ENCODE results near the gene NDE1.

GRCh38 chr16:15735610-15736009 lies 85.6 kb downstream of the NDE1 start:
- TF ChIP-seq CTCF (IDR thresholded peaks at IDR 0.05; ENCODE audit: low read depth, low read length) (no peak), POLR2A (IDR thresholded peaks at IDR 0.05; ENCODE audit: extremely low read depth, insufficient read length) (no peak)
